Right kidney (tissue), 9 donors: ENCODE measurements around the gene TRAPPC4.
"Not testable (repeated sequence)": the region's sequence is repeated elsewhere in the genome, so short reads cannot be mapped to it uniquely, and the experiment has no call there.

Experiments used
- DNase-seq: peaks from one replicate; pipeline ENCODE4 v3.0.0-alpha.2; 2016
- long read RNA-seq, 8 donors: transcript quantifications; one replicate each; lab custom pipeline, GENCODE V29; 2026

The TRAPPC4 gene, protein sequence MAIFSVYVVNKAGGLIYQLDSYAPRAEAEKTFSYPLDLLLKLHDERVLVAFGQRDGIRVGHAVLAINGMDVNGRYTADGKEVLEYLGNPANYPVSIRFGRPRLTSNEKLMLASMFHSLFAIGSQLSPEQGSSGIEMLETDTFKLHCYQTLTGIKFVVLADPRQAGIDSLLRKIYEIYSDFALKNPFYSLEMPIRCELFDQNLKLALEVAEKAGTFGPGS
- long read RNA-seq, donor 1, transcript TRAPPC4-210 (4 exons, 1,135 nt), result minor isoform, 5 of 72 reads
- long read RNA-seq, donor 1, transcript TRAPPC4-214 (5 exons, 1,759 nt), result major isoform, 53 of 72 reads
- long read RNA-seq, donor 1, partial matches to known transcripts, result 0 of 72 reads
- long read RNA-seq, donor 1, other reads (novel, unspliced or antisense), result 0 of 72 reads
- long read RNA-seq, donor 2, transcript TRAPPC4-210 (4 exons, 1,135 nt), result minor isoform, 7 of 53 reads
- long read RNA-seq, donor 2, transcript TRAPPC4-214 (5 exons, 1,759 nt), result major isoform, 42 of 53 reads
- long read RNA-seq, donor 2, partial matches to known transcripts, result 0 of 53 reads
- long read RNA-seq, donor 2, other reads (novel, unspliced or antisense), result 0 of 53 reads
- long read RNA-seq, donor 3, transcript TRAPPC4-214 (5 exons, 1,759 nt), result major isoform, 28 of 34 reads
- long read RNA-seq, donor 3, partial matches to known transcripts, result 0 of 34 reads
- long read RNA-seq, donor 3, other reads (novel, unspliced or antisense), result 0 of 34 reads
- long read RNA-seq, donor 4, transcript TRAPPC4-214 (5 exons, 1,759 nt), result major isoform, 28 of 41 reads
- long read RNA-seq, donor 4, transcript TRAPPC4-213 (3 exons, 1,340 nt), result minor isoform, 5 of 41 reads
- long read RNA-seq, donor 4, partial matches to known transcripts, result 0 of 41 reads
- long read RNA-seq, donor 4, other reads (novel, unspliced or antisense), result 0 of 41 reads
- long read RNA-seq, donor 5, transcript TRAPPC4-214 (5 exons, 1,759 nt), result major isoform, 50 of 65 reads
- long read RNA-seq, donor 5, transcript TRAPPC4-210 (4 exons, 1,135 nt), result minor isoform, 5 of 65 reads
- long read RNA-seq, donor 5, partial matches to known transcripts, result 0 of 65 reads
- long read RNA-seq, donor 5, other reads (novel, unspliced or antisense), result 0 of 65 reads
- long read RNA-seq, donor 6, transcript TRAPPC4-214 (5 exons, 1,759 nt), result major isoform, 30 of 64 reads
- long read RNA-seq, donor 6, partial matches to known transcripts, result 19 of 64 reads
- long read RNA-seq, donor 6, other reads (novel, unspliced or antisense), result 0 of 64 reads
- long read RNA-seq, donor 7, transcript TRAPPC4-210 (4 exons, 1,135 nt), result minor isoform, 6 of 79 reads
- long read RNA-seq, donor 7, transcript TRAPPC4-214 (5 exons, 1,759 nt), result major isoform, 58 of 79 reads
- long read RNA-seq, donor 7, transcript TRAPPC4-208 (2 exons, 569 nt), result minor isoform, 6 of 79 reads
- long read RNA-seq, donor 7, partial matches to known transcripts, result 0 of 79 reads
- long read RNA-seq, donor 7, other reads (novel, unspliced or antisense), result 0 of 79 reads
- long read RNA-seq, donor 8, transcript TRAPPC4-208 (2 exons, 569 nt), result minor isoform, 5 of 43 reads
- long read RNA-seq, donor 8, transcript TRAPPC4-214 (5 exons, 1,759 nt), result major isoform, 31 of 43 reads
- long read RNA-seq, donor 8, partial matches to known transcripts, result 0 of 43 reads
- long read RNA-seq, donor 8, other reads (novel, unspliced or antisense), result 0 of 43 reads

DNA sequence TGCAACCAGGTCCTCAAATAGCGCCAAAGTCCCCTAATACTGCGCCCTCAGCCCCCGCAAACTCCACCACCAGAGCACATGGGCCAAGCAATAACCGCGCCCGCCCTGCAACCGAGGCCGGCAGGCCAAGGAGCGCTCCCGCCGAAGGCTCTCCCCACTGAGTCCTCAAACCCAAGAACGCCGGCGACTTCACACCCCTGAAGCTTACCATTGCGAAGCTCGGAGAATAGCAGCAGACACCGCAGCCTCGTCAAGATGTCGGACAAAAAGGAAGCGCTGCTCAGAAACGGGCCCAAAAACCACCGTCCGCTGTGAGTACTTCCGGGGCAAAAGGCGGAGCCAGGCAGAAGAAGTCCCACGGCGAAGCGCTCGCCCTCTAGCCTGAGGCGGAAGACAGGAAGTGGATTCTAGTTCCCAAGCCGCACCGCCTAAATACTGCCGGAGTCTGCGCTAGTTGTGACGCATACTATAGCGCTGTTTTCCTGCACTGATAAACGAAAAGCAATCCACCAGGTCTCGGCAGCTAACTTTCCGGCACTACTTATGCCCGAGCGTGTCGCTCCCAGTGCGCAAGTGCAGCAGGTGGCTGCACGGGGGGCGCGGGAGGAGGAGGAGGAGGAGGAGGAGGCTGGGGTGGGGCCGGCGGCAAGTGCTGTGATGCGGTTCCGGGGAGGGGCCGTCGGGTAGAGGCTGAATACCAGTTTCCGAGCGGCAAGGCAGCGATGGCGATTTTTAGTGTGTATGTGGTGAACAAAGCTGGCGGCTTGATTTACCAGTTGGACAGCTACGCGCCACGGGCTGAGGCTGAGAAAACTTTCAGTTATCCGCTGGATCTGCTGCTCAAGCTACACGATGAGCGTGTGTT, at the start of gene TRAPPC4, which contains the start of gene RPS25:
Gene TRAPPC4 (plus strand): TSS at position 693 of the 865 bp plus-strand sequence. CDS start 30 bp downstream, at position 723.
Gene RPS25 (minus strand): TSS at position 270 of the 865 bp plus-strand sequence. CDS start 59 bp downstream, at position 211.
- peak; percentile 97 for DNase-seq

DNA sequence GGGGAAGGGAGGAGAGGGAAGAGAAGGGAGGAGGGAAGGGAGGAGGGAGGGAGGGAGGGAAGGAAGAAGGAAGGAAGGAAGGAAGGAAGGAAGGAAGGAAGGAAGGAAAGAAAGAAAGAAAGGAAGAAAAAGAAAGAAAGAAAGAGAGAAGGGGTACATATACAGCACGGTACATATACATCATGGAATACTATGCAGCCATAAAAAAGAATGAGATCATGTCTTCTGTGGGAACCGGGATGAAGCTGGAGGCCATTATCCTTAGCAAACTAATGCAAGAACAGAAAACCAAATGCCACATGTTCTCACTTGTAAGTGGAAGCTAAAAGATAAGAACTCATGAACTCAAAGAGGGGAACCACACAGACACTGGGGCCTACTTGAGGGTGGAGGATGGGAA, 49.1 kb upstream of the TRAPPC4 start:
- DNase-seq, result not testable (repeated sequence)

DNA sequence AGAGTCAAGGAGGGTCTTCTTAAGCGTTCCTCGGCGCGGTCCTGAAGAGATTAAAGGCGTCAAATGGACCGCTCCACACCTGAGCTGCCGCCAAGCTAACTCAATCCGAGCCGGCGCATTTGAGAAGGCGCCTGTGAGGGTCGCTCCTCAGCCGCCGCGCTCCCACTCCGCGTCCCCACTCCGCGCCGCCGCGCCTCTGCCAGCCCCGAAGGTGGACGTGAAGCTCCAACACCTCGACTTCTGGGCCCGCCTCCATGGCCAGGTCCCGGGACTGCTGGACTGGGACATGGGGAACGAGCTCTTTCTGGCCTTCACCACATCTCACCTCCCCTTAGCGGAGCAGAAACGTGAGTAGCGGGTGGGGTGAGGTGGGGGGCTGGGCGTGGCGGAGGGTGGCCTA, 46.9 kb upstream of the TRAPPC4 start, which contains the start of gene FOXR1:
Gene FOXR1 (plus strand): TSS at position 116 of the 400 bp plus-strand sequence. CDS start 171 bp downstream, at position 287.
- DNase-seq, result no peak

DNA sequence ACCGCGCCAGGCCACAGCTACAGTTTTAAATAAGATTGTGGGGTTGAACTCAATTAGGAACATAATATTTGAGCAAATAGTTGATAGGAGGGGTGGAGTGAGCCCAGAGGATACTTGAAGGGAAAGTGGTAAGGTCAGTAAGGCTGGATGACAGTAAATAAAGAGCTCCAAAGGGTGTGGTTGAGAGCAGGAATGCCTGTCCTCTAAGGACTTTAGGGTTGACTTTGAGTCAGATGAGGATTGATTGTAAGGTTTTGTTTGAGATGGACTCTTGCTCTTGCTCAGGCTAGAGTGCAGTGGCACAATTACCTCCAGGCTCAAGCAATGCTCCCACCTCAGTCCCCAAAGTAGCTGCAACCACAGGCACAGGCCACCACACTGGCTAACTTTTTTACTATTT, 44.6 kb upstream of the TRAPPC4 start:
- no peak for DNase-seq

DNA sequence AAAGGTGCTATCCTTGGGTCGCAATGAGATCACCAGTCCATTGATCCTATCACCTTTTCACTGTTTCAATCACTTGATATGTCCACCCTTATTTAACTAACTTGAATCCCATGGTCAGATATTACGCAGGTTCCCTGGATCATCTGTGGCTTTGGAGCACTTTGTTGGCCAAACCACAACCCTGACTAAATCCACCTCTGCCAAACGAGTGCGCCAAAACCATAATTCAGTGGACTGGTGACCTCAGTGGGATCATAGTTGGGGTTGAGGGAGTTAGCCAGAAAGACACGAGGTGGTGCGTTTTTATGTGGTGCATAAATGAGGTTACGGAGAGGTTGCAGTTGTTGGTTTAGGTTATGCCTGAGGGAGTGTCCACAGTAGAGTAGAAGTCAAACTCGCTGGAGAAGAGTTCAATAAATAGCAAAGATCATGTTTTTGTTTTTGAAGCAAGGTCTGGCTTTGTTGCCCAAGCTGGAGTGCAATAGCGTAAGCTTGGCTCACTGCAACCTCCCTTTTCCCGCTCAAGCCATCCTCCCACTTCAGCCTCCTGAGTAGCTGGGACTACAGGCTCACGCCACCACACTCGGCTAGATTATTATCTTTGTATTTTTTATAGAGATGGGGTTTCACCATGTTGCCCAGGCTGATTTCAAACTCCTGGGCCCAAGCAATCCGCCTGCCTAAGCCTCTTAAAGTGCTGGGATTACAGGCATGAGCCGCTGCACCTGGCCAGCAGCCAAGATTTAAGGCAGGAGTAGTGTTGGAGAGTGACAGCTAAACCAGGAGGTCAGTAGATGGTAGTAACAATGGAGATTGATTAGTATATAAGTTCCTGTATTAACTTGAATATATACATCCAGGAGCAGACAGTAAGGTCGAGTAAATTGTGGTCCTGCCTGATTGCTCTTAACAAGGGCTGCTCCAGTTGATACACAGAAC, 42.5 kb upstream of the TRAPPC4 start:
- DNase-seq, result no peak

DNA sequence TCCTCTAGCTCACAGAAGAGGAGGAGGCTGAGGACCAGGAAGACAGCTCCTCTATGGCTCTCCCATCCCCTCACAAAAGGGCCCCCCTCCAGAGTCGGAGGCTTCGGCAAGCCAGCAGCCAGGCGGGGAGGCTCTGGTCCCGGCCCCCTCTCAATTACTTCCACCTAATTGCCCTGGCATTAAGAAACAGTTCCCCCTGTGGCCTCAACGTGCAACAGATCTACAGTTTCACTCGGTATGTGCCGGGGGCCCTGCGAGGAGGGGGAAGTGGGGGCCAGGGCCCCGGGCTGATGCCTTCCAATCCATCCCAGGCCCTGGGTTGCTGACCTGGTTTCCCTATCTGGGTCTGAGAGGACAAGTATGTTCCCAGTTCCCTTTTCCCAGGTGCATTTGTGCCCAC, 39.1 kb upstream of the TRAPPC4 start:
- no peak for DNase-seq

DNA sequence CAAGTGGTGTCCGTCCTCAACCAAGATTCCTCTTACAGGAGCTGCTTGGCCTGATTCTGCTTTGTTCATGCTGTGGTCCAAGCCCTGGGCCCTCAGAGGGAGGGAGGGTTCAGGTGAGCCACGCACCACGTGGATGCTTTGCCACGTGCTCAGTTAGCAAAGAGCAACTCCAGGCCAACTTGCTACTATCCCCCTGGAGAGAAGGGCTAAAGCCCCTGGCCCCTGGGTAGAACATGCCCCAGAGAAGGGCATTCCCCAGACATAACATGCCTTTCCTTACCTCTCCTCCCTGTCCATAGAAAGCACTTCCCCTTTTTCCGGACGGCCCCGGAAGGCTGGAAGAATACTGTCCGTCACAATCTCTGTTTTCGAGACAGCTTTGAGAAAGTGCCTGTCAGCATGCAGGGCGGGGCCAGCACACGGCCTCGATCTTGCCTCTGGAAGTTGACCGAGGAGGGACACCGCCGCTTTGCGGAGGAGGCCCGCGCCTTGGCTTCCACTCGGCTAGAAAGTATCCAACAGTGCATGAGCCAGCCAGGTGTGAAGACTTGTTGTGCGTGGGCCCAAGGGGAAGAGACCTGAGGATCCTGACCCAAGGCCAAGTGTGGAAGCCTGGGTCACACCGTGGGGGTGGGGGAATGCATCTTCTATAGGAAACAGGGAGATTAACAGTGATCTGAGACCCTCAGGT, 38.2 kb upstream of the TRAPPC4 start:
- peak; percentile 36 for DNase-seq

DNA sequence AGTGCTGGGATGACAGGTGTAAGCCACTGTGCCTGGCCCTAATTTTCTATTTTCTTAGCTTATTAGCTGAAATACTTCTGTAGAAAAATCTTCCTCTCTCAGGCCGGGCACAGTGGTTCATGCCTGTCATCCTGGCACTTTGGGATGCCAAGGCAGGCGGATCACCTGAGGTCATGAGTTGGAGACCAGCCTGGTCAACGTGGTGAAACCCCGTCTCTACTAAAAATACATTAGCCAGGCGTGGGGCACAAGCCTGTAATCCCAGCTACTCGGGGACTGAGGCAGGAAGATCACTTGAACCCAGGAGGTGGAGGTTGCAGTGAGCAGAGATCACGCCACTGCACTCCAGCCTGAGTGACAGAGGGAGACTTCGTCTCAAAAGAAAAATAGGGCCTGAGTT, 34.2 kb upstream of the TRAPPC4 start:
- not testable (repeated sequence) for DNase-seq

DNA sequence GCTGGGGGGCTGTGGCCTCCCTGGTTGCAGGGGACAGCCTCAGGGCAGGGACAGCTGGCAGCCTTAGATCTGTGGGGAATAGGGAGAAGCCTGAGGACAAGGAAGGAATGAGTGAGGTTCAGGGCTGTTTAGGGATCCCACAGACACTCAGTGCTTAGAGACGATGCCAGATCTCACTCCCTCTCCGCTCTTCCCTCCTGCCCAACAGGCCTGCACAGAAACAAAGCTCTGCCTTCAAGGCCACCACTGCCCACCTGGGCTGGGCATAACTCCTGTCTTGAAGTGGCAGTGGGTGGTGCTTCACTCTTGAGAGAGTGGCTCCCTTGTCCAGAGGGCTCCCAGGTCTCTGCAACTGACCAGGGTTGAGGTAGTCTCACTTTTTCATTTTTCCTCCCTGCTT, 33.7 kb upstream of the TRAPPC4 start:
- no peak for DNase-seq

DNA sequence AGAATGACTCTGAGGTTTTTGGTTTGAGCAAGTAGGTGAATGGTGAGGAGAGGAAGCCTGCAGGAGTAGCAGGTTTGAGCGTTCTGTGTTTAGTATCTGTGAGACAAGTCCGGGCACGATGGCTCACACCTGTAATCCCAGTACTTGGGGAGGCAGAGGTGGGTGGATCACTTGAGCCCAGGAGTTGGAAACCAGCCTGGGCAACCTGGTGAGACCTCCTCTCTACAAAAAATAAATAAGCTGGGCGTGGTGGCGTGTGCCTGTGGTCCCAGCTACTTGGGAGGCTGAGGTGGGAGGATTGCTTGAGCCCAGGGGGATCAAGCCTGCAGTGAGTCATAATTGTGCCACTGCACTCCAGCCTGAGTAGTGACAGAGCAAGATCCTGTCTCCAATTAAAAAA, 30.3 kb upstream of the TRAPPC4 start:
- DNase-seq, result no peak

DNA sequence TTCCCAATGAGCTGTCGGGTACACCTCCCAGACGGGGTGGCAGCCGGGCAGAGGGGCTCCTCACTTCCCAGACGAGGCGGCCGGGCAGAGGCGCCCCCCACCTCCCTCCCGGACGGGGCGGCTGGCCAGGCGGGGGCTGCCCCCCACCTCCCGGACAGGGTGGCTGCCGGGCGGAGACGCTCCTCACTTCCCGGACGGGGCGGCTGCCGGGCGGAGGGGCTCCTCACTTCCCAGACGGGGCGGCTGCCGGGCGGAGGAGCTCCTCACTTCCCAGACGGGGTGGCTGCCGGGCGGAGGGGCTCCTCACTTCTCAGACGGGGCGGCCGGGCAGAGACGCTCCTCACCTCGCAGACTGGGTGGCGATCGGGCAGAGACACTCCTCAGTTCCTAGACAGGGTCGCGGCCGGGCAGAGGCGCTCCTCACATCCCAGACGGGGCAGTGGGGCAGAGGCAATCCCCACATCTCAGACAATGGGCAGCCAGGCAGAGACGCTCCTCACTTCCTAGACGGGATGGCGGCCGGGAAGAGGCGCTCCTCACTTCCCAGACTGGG, 27.0 kb upstream of the TRAPPC4 start:
- not testable (repeated sequence) for DNase-seq

DNA sequence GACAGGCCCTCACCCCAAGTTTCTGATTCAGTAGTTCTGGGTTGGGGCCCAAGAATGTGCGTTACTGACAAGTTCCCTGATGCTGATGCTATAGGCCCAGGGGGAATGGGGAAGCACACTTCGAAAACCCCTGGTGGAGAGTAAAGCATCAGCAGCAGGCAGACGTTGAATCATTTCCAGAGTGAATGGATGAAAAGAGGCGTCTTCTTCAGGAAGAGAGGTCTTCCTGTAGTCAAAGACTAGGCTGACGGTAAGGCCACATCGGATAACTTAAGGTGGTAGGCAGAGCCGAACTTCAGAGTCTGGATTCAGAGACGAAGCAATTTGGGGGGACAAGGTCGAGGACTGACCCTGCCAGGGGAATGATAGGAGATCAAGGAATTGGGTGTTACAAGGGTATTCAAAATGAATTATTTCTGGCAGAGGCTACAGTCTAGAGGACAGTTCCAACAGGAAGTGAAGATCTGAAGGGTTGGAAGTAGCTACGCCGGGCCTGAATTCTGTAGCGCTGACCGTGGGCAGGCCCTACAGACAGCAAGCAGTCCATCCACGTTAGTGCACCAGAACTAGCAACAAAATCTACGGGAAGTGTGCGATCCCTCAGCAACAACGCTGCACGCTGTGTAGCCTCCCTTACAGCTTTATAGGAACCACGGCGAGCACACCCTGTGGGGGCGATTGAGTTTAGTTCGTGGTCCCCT, 21.5 kb upstream of the TRAPPC4 start:
- no peak for DNase-seq

DNA sequence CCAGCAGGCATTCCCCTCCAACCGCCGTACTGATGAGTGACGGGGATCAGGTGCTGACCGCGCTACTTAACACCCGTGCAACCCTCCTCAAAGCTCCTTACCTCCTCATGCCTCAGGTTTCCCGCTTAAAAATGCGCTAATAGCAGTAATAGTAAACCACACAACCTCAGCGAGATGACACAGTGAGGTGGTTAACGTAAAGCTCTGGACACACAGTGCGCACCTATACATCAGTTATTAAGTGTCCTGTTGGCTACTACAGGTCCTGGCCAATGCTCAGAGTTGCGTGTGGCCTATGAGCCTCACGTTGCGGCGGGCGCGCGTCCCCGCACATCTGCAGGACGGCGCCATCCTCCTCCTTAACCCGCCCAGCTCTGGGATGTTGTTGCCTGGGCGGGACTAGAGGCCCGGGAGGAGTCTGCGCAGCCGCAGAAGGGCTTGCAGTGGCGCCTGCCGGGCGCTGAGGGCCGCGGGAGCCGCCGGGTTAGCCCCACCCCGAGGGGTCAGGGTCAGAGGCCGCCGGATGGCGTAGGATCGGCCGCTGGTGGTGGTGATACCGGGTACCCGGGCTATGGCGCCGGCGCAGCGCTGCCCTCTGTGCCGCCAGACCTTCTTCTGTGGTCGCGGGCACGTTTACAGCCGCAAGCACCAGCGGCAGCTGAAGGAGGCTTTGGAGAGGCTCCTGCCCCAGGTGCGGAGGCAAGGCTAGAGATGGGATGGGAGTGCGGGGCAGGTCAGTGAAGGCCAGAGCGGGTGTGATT, 20.8 kb upstream of the TRAPPC4 start, which contains the start of gene CENATAC:
Gene CENATAC (plus strand): TSS at position 512 of the 761 bp plus-strand sequence. CDS start 60 bp downstream, at position 572.
- DNase-seq, result peak; percentile 94

DNA sequence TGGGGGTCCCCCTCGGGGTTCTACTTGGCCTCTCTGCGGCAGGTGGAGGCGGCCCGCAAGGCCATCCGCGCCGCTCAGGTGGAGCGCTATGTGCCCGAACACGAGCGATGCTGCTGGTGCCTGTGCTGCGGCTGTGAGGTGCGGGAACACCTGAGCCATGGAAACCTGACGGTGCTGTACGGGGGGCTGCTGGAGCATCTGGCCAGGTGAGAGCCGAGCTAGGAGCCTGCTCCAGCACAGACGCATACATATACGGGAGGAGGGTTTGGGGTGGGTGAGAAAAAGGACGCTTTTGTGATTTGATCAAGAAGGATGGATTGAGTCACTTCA, 20.2 kb upstream of the TRAPPC4 start:
- DNase-seq, result no peak

DNA sequence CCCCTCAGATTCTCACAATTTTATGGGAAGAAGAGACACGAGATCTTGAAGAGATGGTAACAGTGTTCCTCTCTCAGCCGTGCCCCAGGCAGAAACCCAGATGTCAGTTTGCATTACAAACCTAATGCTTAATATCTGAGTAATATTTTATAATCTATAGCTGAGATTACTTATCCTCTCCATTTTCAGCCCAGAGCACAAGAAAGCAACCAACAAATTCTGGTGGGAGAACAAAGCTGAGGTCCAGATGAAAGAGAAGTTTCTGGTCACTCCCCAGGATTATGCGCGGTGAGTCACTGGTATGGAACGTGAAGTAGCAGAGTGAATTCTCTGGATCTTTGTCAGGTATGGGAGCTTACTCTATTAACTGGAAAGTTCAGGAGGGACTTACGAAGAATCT, 19.7 kb upstream of the TRAPPC4 start:
- no peak for DNase-seq

DNA sequence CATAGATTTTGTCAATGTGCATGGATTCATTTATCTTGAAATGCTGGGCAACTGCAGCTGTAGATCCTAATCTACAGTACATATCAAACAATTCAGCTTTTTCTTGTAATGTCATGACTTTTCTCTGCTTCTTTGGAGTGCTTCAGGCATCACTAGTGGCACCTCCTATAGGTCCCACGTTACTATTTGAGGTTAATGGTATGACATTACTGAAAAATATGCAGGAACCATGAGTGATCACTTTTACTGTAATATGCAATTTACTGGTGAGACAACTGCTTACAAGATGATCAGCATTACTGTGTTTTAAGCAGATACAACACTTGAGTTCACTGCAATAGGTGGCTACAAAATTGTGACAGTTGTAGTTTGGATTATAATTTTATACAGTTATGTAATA, 17.7 kb upstream of the TRAPPC4 start:
- no peak for DNase-seq

DNA sequence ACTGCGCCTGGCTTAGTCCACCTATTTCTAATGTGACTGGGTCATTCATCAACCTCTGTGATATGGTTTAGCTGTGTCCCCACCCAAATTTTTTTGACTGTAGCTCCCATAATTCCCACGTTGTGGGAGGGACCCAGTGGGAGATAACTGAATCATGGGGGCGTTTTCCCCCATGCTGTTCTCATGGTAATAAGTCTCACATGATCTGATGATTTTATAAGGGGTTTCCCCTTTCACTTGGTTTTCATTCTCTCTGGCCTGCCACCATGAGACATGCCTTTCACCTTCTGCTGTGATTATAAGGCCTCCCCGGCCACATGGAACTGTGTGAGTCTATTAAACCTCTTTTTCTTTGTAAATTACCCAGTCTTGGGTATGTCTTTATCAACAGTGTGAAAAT, 11.9 kb upstream of the TRAPPC4 start:
- DNase-seq, result no peak
